IPS DF 4.7 (cell line): ENCODE results near the gene PRCP.

Source experiments
- DNase-seq: peaks from one replicate; pipeline ENCODE4 v3.0.0-alpha.2; 2013; ENCODE audit warnings: low spot score; ENCODE audit errors: extremely low read depth

PRCP gene

GRCh38 chr11:82907371-82907770 lies 7.1 kb upstream of the PRCP start:
- DNase-seq: no peak

- DNase-seq: no peak
These were observed 6.7 kb upstream of the PRCP start for GRCh38 chr11:82906931-82907330.

- DNase-seq: no peak
These were observed 6.0 kb upstream of the PRCP start for GRCh38 chr11:82906236-82906635.

GRCh38 chr11:82903843-82904586 lies 3.8 kb upstream of the PRCP start:
- no peak for DNase-seq

DNA sequence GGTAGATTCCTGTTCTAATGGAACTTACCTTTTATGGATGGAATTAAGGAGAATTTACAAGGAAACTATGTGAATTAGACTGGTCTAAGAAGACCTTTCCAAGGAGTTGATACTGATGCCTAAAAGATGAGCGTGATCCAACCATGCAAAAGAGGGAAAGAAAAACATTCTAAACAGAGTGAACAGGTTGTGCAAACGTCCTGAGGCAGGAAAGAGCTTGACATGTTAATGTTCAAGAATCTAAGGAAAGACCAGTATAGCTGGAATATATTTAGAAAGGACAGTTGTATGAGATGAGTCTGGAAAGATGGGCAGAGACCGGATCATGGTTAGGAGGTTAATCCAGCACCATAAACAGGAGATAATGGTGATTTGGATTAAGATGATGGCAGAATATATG lies 2.6 kb upstream of the PRCP start:
- no peak for DNase-seq

DNA sequence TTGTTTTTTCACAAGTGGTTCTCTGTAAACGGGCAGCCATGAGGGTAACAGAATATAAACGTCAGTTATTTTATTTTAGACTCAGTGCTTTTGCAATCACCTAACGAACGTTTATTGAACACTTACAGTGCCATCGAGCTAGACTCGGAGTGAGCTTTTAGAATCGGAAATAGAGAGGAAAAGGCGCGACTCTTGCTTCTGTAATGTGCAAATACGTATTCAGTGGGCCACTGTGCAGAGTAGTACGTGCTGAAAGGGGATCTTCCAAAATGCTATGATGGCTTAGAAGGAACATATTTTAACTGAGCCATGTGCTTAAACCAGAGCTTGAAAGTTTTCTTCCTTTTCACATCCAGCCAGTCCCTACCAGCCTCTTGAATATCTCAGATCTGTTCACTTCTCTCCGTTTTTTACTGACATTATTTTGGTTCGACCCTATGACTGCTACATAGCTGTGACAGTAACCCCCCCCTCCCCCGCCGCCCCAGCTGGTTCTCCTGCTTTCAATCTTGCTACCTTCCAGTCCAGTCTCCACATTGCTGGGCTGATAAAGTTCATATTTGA lies 1.8 kb upstream of the PRCP start:
- no peak for DNase-seq

- DNase-seq: peak; percentile 100
These were observed 1.1 kb upstream of the PRCP start, which contains the start of gene DDIAS for GRCh38 chr11:82901165-82901921. DDIAS (plus strand) TSS chr11:82901736; CDS start chr11:82914739, 13,003 bp downstream.

DNA sequence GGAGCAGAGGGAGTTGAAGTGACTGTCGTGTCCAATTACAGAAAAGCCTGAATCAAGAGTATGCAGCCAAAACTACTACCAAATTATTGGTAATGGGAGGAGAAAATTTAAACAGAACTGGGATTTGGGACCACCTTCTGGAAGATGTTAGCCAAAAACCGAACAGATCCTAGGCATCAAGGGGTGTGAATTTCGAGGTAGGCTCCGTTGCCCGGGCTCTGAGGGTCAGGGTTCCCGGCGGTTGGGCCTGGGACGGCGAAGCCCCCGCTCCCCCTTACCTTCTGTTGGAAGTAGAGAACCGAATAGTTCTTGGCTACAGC lies 313 bp downstream of the PRCP start:
- DNase-seq: no peak

DNA sequence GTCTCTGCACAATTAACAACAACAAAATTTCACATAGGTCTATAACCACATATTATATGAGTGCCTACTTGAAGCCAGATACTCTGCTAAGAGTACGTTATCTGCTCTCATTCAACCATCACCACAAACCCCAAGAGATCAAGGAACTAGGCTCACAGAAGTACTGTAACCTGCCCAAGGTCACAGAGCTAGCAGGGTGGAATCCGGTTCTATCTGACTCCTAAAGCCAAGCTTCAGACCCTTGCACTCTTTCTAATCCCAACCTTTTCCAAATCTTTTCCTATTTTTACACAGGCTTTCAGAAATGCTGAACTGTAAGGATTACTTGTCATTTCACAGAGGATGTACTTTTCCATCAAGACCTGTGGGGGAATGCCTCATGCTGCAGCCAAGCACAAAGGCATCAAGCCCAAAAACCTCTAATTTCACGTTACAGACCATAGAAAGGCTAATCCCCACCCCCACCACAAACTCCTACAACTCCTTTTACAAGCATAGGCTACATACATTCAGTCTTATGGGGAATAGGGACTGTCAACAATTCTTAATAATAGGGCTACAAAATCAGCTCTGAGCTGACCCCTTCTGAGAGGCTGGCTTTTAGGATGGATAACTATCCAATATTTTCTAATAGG lies 927 bp downstream of the PRCP start:
- DNase-seq: no peak

- DNase-seq: no peak
These were observed 2.0 kb downstream of the PRCP start for GRCh38 chr11:82898241-82898640.

DNA sequence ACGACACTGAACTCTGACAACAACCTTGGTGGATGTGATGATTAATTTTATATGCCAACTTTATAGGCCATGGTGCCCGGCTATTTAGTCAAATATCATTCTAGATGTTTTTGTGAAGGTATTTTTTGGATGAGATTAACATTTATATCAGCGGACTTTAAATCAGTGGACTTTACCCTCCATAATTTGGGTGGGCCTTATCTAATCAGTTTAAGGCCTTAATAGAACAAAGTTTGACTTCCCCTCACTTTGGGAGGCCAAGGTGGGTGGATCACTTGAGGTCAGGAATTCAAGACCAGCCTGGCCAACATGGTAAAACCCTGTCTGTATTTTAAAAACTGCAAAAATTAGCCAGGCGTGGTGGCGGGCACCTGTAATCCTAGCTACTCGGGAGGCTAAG lies 4.0 kb downstream of the PRCP start:
- DNase-seq: no peak

- no peak for DNase-seq
These were observed 4.7 kb downstream of the PRCP start for GRCh38 chr11:82895437-82896091.

DNA sequence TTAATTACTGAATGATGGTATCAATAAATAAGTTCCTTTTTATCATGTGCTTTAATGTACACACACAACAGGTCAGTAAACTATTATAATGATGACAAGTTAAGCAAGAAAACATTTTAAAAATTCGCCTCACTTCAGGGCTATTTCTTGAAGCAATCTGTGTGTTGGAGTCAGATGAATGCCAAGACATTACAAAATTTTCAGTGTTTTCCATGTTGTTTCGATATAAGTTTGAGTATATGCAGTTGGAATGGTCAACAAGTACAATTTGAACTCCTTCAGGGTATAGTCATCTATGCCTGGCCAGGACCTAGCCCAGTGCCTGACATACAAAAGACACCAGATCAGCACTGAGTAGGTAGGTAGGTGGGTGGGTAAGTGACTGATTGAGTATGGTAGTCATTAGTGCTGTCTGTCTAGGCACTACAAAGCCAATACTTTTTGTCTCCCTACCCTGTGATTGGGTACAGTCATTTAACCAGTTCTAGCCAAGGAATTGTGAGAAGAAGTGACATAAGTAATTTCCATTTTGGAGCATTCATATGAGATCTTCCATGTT lies 7.5 kb downstream of the PRCP start:
- no peak for DNase-seq

- DNase-seq: no peak
These were observed 9.3 kb downstream of the PRCP start for GRCh38 chr11:82890936-82891335.

GRCh38 chr11:82890002-82890341 lies 10.3 kb downstream of the PRCP start:
- no peak for DNase-seq

DNA sequence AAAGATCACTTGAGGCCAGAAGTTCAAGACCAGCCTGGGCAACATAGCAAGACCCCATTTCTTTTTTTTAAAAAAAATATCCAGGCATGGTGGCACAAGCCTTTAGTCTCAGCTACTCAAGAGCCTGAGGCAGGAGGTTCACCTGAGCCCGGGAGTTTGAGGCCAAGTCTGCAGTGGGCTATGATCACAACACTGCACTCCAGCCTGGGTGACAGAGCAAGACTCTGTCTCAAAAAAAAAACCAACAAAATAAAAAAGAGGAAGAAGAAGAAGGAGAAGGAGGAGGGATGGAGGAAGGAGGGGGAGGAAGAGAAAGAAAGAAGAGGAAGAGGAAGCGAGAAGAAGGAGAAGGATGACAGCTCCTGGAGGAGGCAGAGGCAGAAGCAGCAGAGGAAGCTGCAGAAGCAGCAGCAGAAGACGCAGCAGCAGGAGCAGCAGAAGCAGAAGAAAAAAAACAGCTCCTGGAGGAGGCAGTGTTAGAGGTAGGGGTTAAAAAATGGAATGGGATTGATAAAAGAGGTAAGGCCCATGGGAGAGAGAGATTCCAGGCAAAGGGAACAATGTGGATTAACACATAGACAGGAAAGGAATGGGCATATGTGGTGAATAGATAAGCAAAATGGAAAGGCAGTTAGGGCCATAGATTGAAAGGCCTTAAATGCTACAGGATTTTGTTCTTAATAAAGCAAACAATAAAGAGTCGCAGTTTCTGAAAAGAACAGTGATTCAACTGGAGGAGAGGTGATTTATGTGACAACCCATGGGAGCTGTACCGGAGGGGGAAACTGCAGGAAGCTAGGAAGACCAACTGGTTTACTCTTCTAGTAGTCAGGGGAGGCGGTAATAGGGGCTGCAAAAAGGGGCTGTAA lies 10.9 kb downstream of the PRCP start:
- no peak for DNase-seq

DNA sequence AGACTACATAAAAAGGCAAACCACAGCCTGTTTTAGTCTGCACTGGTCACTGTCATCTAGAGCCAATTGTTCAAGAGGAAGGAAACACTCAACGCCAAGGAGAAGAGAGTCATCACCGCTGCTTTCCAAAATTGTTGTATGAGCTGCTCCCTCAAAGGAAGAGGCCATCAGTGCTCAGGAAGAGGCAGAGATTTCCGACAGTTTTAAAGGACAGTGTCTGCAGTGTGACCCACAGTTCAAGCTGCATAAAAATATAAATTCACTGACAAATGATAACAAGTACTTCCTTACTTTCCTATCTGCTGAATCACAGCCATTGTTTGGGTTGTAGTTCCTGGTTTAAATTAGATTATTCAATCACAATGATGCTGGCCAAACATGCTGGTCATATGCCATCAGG lies 16.4 kb downstream of the PRCP start:
- DNase-seq: no peak

GRCh38 chr11:82874646-82875523 lies 25.3 kb downstream of the PRCP start:
- DNase-seq: no peak

GRCh38 chr11:82873919-82874333 lies 26.3 kb downstream of the PRCP start:
- no peak for DNase-seq
